Erythroblast (primary cell): Measurements from ENCODE around the gene NUMBL.
"Not testable (repeated sequence)": the region's sequence is repeated elsewhere in the genome, so short reads cannot be mapped to it uniquely, and the experiment has no call there.

ENCODE experiments used
- GATA1 ChIP-seq: IDR thresholded peaks from 2 replicates; pipeline ENCODE4 v1.6.1; 2011; ENCODE audit warnings: low read depth, mild to moderate bottlenecking, control low read depth, low read length, moderate library complexity
- POLR2A ChIP-seq: IDR thresholded peaks from 2 replicates; pipeline ENCODE4 v1.6.1; 2011; ENCODE audit warnings: mild to moderate bottlenecking, low read length

- TF ChIP-seq POLR2A, GATA1: not testable (repeated sequence)
These were observed 65.9 kb downstream of the NUMBL start for GRCh38 chr19:40624369-40625153.
